Measurements from ENCODE around the gene RUNDC1.
"Not testable (repeated sequence)": the region's sequence is repeated elsewhere in the genome, so short reads cannot be mapped to it uniquely, and the experiment has no call there.

The RUNDC1 gene

GRCh38 chr17:42991471-42991870 lies 11.1 kb downstream of the RUNDC1 start:
- no peak for DNase-seq (ENCODE audit: low read depth)

- DNase-seq (ENCODE audit: low read depth): no peak
Observed at GRCh38 chr17:42992872-42993271, 12.5 kb downstream of the RUNDC1 start.

- DNase-seq (ENCODE audit: low read depth): not testable (repeated sequence)
Observed at GRCh38 chr17:42993913-42994312, 13.5 kb downstream of the RUNDC1 start.

- DNase-seq (ENCODE audit: low read depth): no peak
Observed at GRCh38 chr17:42997390-42997983, 17.1 kb downstream of the RUNDC1 start.

- peak; percentile 98 for DNase-seq (ENCODE audit: low read depth)
Observed at GRCh38 chr17:42997984-42998938, 17.9 kb downstream of the RUNDC1 start, which contains the start of gene RPL27. Gene RPL27 (plus strand): TSS chr17:42998419. CDS start chr17:42998751, 332 bp downstream.

GRCh38 chr17:42999003-42999525 lies 18.7 kb downstream of the RUNDC1 start:
- DNase-seq (ENCODE audit: low read depth): no peak

- not testable (repeated sequence) for DNase-seq (ENCODE audit: low read depth)
Observed at GRCh38 chr17:43000894-43001293, 20.5 kb downstream of the RUNDC1 start.

GRCh38 chr17:43003542-43004172 lies 23.3 kb downstream of the RUNDC1 start:
- DNase-seq (ENCODE audit: low read depth): no peak

GRCh38 chr17:43006639-43007551 lies 26.5 kb downstream of the RUNDC1 start, which contains the start of gene IFI35:
Gene IFI35 (plus strand): TSS chr17:43006784. CDS start chr17:43006948, 164 bp downstream.
- peak; percentile 72 for DNase-seq (ENCODE audit: low read depth)

GRCh38 chr17:43010667-43011308 lies 30.4 kb downstream of the RUNDC1 start:
- DNase-seq (ENCODE audit: low read depth): no peak

GRCh38 chr17:43011728-43012472 lies 31.5 kb downstream of the RUNDC1 start:
- no peak for DNase-seq (ENCODE audit: low read depth)

GRCh38 chr17:43013296-43013695 lies 32.9 kb downstream of the RUNDC1 start:
- no peak for DNase-seq (ENCODE audit: low read depth)

GRCh38 chr17:43014020-43014648 lies 33.8 kb downstream of the RUNDC1 start:
- no peak for DNase-seq (ENCODE audit: low read depth)

GRCh38 chr17:43014649-43015542 lies 34.5 kb downstream of the RUNDC1 start:
- no peak for DNase-seq (ENCODE audit: low read depth)

- no peak for DNase-seq (ENCODE audit: low read depth)
Observed at GRCh38 chr17:43015579-43015978, 35.2 kb downstream of the RUNDC1 start.

GRCh38 chr17:43016216-43016615 lies 35.9 kb downstream of the RUNDC1 start:
- DNase-seq (ENCODE audit: low read depth): no peak

- peak; percentile 36 for DNase-seq (ENCODE audit: low read depth)
Observed at GRCh38 chr17:43018008-43018853, 37.9 kb downstream of the RUNDC1 start.

Data from T follicular helper cell (primary cell).